Measurements from ENCODE around the gene PHYHIPL.

PHYHIPL gene

GRCh38 chr10:59240582-59241183 is 64.2 kb downstream of the PHYHIPL start:
- Histone ChIP-seq H3K36me3 (replicated peaks in 1 of 2; ENCODE audit: control insufficient read depth in 2 of 2, insufficient read depth in 2 of 2, low read length in 2 of 2) (peaks cover 0 to 8% of the 10 kb centered on the region in 2 donors), H3K4ac (ENCODE audit: low read length) (no peak overlapping the region), H2BK12ac (ENCODE audit: low read length) (no peak overlapping the region), H2AFZ (ENCODE audit: low read length) (no peak overlapping the region), H2AK5ac (ENCODE audit: low read depth, low read length) (no peak overlapping the region), H2BK5ac (ENCODE audit: low read length) (no peak overlapping the region), H3K14ac (ENCODE audit: low read length) (no peak overlapping the region), H3K23ac (ENCODE audit: low read depth, low read length, poor library complexity) (no peak overlapping the region), H3K4me1 (ENCODE audit: control insufficient read depth in 2 of 2, insufficient read depth in 1 of 2, low read depth in 1 of 2, low read length in 2 of 2) (peaks cover 0 to 3% of the 10 kb centered on the region in 2 donors), H3K9me3 (replicated peaks in 1 of 2; ENCODE audit: control insufficient read depth in 2 of 2, insufficient read depth in 1 of 2, low read depth in 1 of 2, low read length in 2 of 2) (peaks cover 0 to 2% of the 10 kb centered on the region in 2 donors), H3K4me2 (ENCODE audit: insufficient read depth, low read length, poor library complexity, severe bottlenecking) (no peak overlapping the region), H4K8ac (ENCODE audit: low read depth, low read length) (no peak overlapping the region), H3K79me1 (ENCODE audit: low read depth, low read length) (no peaks in the 10 kb centered on the region), H3K18ac (ENCODE audit: low read length) (no peak overlapping the region), H3K27ac (replicated peaks; ENCODE audit: low read length) (no peak overlapping the region), H3K9ac (ENCODE audit: low read depth, low read length, poor library complexity) (no peak overlapping the region), H2BK15ac (ENCODE audit: low read length) (no peak overlapping the region), H4K91ac (ENCODE audit: low read depth, low read length, poor library complexity) (no peak overlapping the region), H3K27me3 (ENCODE audit: control insufficient read depth in 3 of 3, insufficient read depth in 3 of 3, low read depth in 1 of 3, low read length in 3 of 3) (no peaks in the 10 kb centered on the region), H3K4me3 (ENCODE audit: low read length in 2 of 2) (no peak overlapping the region), H2BK120ac (ENCODE audit: low read depth, low read length) (no peak overlapping the region)
- WGBS, 2 donors (ENCODE audit: extremely low coverage in 2 of 2, insufficient read length in 2 of 2, insufficient replicate concordance in 1 of 2) = no CpG with 5 or more reads among the region's 2 CpGs
- DNase-seq (ENCODE audit: low spot score) = peak; percentile 38

GRCh38 chr10:59242057-59242456 is 65.6 kb downstream of the PHYHIPL start:
- Histone ChIP-seq H3K18ac (ENCODE audit: low read length) (no peak overlapping the region), H3K14ac (ENCODE audit: low read length) (no peak overlapping the region), H2AFZ (ENCODE audit: low read length) (no peak overlapping the region), H3K36me3 (replicated peaks in 1 of 2; ENCODE audit: control insufficient read depth in 2 of 2, insufficient read depth in 2 of 2, low read length in 2 of 2) (peaks cover 0 to 8% of the 10 kb centered on the region in 2 donors), H3K27me3 (ENCODE audit: control insufficient read depth in 3 of 3, insufficient read depth in 3 of 3, low read depth in 1 of 3, low read length in 3 of 3) (no peaks in the 10 kb centered on the region), H4K91ac (ENCODE audit: low read depth, low read length, poor library complexity) (no peak overlapping the region), H3K27ac (replicated peaks; ENCODE audit: low read length) (peak overlapping the region; percentile 10), H3K4me3 (ENCODE audit: low read length in 2 of 2) (no peak overlapping the region), H3K79me1 (ENCODE audit: low read depth, low read length) (no peaks in the 10 kb centered on the region), H3K4me2 (ENCODE audit: insufficient read depth, low read length, poor library complexity, severe bottlenecking) (no peak overlapping the region), H3K23ac (ENCODE audit: low read depth, low read length, poor library complexity) (no peak overlapping the region), H3K9me3 (replicated peaks in 1 of 2; ENCODE audit: control insufficient read depth in 2 of 2, insufficient read depth in 1 of 2, low read depth in 1 of 2, low read length in 2 of 2) (peaks cover 0 to 2% of the 10 kb centered on the region in 2 donors), H3K4me1 (ENCODE audit: control insufficient read depth in 2 of 2, insufficient read depth in 1 of 2, low read depth in 1 of 2, low read length in 2 of 2) (peaks cover 0 to 3% of the 10 kb centered on the region in 2 donors), H2BK120ac (ENCODE audit: low read depth, low read length) (no peak overlapping the region), H3K4ac (ENCODE audit: low read length) (no peak overlapping the region), H2BK15ac (ENCODE audit: low read length) (no peak overlapping the region), H4K8ac (ENCODE audit: low read depth, low read length) (no peak overlapping the region), H2BK12ac (ENCODE audit: low read length) (no peak overlapping the region), H3K9ac (ENCODE audit: low read depth, low read length, poor library complexity) (no peak overlapping the region), H2BK5ac (ENCODE audit: low read length) (no peak overlapping the region), H2AK5ac (ENCODE audit: low read depth, low read length) (no peak overlapping the region)
- WGBS, 2 donors (ENCODE audit: extremely low coverage in 2 of 2, insufficient read length in 2 of 2, insufficient replicate concordance in 1 of 2) = no CpG with 5 or more reads among the region's 1 CpG
- no peak for DNase-seq (ENCODE audit: low spot score)

GRCh38 chr10:59242991-59243390 is 66.5 kb downstream of the PHYHIPL start:
- Histone ChIP-seq H3K23ac (ENCODE audit: low read depth, low read length, poor library complexity) (no peak overlapping the region), H4K8ac (ENCODE audit: low read depth, low read length) (no peak overlapping the region), H4K91ac (ENCODE audit: low read depth, low read length, poor library complexity) (no peak overlapping the region), H3K18ac (ENCODE audit: low read length) (no peak overlapping the region), H2AFZ (ENCODE audit: low read length) (no peak overlapping the region), H3K9me3 (replicated peaks in 1 of 2; ENCODE audit: control insufficient read depth in 2 of 2, insufficient read depth in 1 of 2, low read depth in 1 of 2, low read length in 2 of 2) (peaks cover 0 to 2% of the 10 kb centered on the region in 2 donors), H3K4me2 (ENCODE audit: insufficient read depth, low read length, poor library complexity, severe bottlenecking) (no peak overlapping the region), H3K14ac (ENCODE audit: low read length) (no peak overlapping the region), H3K9ac (ENCODE audit: low read depth, low read length, poor library complexity) (no peak overlapping the region), H2BK15ac (ENCODE audit: low read length) (no peak overlapping the region), H3K27ac (replicated peaks; ENCODE audit: low read length) (no peak overlapping the region), H3K4me3 (ENCODE audit: low read length in 2 of 2) (no peak overlapping the region), H2BK120ac (ENCODE audit: low read depth, low read length) (no peak overlapping the region), H3K36me3 (replicated peaks in 1 of 2; ENCODE audit: control insufficient read depth in 2 of 2, insufficient read depth in 2 of 2, low read length in 2 of 2) (peaks cover 0 to 8% of the 10 kb centered on the region in 2 donors), H3K27me3 (ENCODE audit: control insufficient read depth in 3 of 3, insufficient read depth in 3 of 3, low read depth in 1 of 3, low read length in 3 of 3) (no peaks in the 10 kb centered on the region), H2BK12ac (ENCODE audit: low read length) (no peak overlapping the region), H3K4me1 (ENCODE audit: control insufficient read depth in 2 of 2, insufficient read depth in 1 of 2, low read depth in 1 of 2, low read length in 2 of 2) (peaks cover 0 to 3% of the 10 kb centered on the region in 2 donors), H2BK5ac (ENCODE audit: low read length) (no peak overlapping the region), H3K4ac (ENCODE audit: low read length) (no peak overlapping the region), H3K79me1 (ENCODE audit: low read depth, low read length) (no peaks in the 10 kb centered on the region), H2AK5ac (ENCODE audit: low read depth, low read length) (no peak overlapping the region)
- DNase-seq (ENCODE audit: low spot score) = no peak
- no CpG with 5 or more reads among the region's 3 CpGs for WGBS, 2 donors (ENCODE audit: extremely low coverage in 2 of 2, insufficient read length in 2 of 2, insufficient replicate concordance in 1 of 2)

GRCh38 chr10:59243611-59244195 is 67.3 kb downstream of the PHYHIPL start:
- no peak overlapping the region for H3K18ac ChIP-seq (ENCODE audit: low read length)
- DNase-seq (ENCODE audit: low spot score) = no peak
- H2BK12ac ChIP-seq (ENCODE audit: low read length) = no peak overlapping the region
- no peaks in the 10 kb centered on the region for H3K27me3 ChIP-seq (ENCODE audit: control insufficient read depth in 3 of 3, insufficient read depth in 3 of 3, low read depth in 1 of 3, low read length in 3 of 3)
- H3K4ac ChIP-seq (ENCODE audit: low read length) = no peak overlapping the region
- peaks cover 0 to 2% of the 10 kb centered on the region in 2 donors for H3K9me3 ChIP-seq (replicated peaks in 1 of 2; ENCODE audit: control insufficient read depth in 2 of 2, insufficient read depth in 1 of 2, low read depth in 1 of 2, low read length in 2 of 2)
- H3K79me1 ChIP-seq (ENCODE audit: low read depth, low read length) = no peaks in the 10 kb centered on the region
- no peak overlapping the region for H3K27ac ChIP-seq (replicated peaks; ENCODE audit: low read length)
- H2AK5ac ChIP-seq (ENCODE audit: low read depth, low read length) = no peak overlapping the region
- no peak overlapping the region for H3K14ac ChIP-seq (ENCODE audit: low read length)
- no CpG with 5 or more reads among the region's 2 CpGs for WGBS, 2 donors (ENCODE audit: extremely low coverage in 2 of 2, insufficient read length in 2 of 2, insufficient replicate concordance in 1 of 2)
- H3K4me2 ChIP-seq (ENCODE audit: insufficient read depth, low read length, poor library complexity, severe bottlenecking) = no peak overlapping the region
- no peak overlapping the region for H4K8ac ChIP-seq (ENCODE audit: low read depth, low read length)
- no peak overlapping the region for H3K23ac ChIP-seq (ENCODE audit: low read depth, low read length, poor library complexity)
- H3K36me3 ChIP-seq (replicated peaks in 1 of 2; ENCODE audit: control insufficient read depth in 2 of 2, insufficient read depth in 2 of 2, low read length in 2 of 2) = peaks cover 0 to 8% of the 10 kb centered on the region in 2 donors
- H2BK120ac ChIP-seq (ENCODE audit: low read depth, low read length) = no peak overlapping the region
- no peak overlapping the region for H4K91ac ChIP-seq (ENCODE audit: low read depth, low read length, poor library complexity)
- no peak overlapping the region for H2BK15ac ChIP-seq (ENCODE audit: low read length)
- H2AFZ ChIP-seq (ENCODE audit: low read length) = no peak overlapping the region
- H3K9ac ChIP-seq (ENCODE audit: low read depth, low read length, poor library complexity) = no peak overlapping the region
- H3K4me3 ChIP-seq (ENCODE audit: low read length in 2 of 2) = no peak overlapping the region
- peaks cover 0 to 3% of the 10 kb centered on the region in 2 donors for H3K4me1 ChIP-seq (ENCODE audit: control insufficient read depth in 2 of 2, insufficient read depth in 1 of 2, low read depth in 1 of 2, low read length in 2 of 2)
- no peak overlapping the region for H2BK5ac ChIP-seq (ENCODE audit: low read length)
